Prostate gland (tissue), 2 donors: Measurements from ENCODE around the gene SULT1A3.

Source experiments
- POLR2A ChIP-seq: fragments of 450-650 bp; IDR thresholded peaks from one replicate; pipeline ENCODE4 v1.6.1; 2016; ENCODE audit warnings: antibody characterized with exemption, mild to moderate bottlenecking
- TF ChIP-seq, protein P1 (sequence below), 4 experiments: fragments of 200-600 bp in 2 of 4; fragments of 450-650 bp in 2 of 4; sonication (generic) in 2 of 4; IDR thresholded peaks; 1 replicate in 3 of 4; 2 replicates in 1 of 4; pipeline ENCODE4 v1.5.1; 2016 to 2019; ENCODE audit warnings: antibody characterized with exemption in 4 of 4, mild to moderate bottlenecking in 2 of 4, moderate library complexity in 2 of 4

DNA sequence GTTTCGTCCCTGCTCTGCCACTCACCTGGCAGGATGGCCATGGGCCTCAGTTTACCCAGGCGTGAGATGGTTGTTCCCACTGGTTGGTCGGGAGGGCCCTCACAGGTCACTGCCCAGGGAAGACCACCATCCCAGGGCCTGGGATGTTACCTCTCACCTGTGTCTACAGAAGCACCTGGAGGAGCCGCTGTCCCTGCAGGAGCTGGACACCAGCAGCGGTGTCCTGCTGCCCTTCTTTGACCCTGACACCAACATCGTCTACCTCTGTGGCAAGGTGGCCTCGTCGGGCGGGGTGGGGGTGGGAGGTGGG, 11.5 kb upstream of the SULT1A3 start:
- TF ChIP-seq, protein P1, sequence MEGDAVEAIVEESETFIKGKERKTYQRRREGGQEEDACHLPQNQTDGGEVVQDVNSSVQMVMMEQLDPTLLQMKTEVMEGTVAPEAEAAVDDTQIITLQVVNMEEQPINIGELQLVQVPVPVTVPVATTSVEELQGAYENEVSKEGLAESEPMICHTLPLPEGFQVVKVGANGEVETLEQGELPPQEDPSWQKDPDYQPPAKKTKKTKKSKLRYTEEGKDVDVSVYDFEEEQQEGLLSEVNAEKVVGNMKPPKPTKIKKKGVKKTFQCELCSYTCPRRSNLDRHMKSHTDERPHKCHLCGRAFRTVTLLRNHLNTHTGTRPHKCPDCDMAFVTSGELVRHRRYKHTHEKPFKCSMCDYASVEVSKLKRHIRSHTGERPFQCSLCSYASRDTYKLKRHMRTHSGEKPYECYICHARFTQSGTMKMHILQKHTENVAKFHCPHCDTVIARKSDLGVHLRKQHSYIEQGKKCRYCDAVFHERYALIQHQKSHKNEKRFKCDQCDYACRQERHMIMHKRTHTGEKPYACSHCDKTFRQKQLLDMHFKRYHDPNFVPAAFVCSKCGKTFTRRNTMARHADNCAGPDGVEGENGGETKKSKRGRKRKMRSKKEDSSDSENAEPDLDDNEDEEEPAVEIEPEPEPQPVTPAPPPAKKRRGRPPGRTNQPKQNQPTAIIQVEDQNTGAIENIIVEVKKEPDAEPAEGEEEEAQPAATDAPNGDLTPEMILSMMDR (IDR thresholded peaks at IDR 0.05), result no peak
- TF ChIP-seq POLR2A, result no peak
